SU-DHL-6 (cell line): ENCODE measurements around the gene UTS2R.

Experiments
- EZH2phosphoT487 ChIP-seq: fragments of 200-600 bp; sonication (generic), shearing (Covaris generic); conservative IDR thresholded peaks from 2 replicates; pipeline ENCODE4 v1.6.1; 2018; ENCODE audit warnings: mild to moderate bottlenecking, antibody characterized with exemption, low read length, moderate library complexity, mixed read lengths
- TF ChIP-seq, protein P1 (sequence below): fragments of 200-600 bp; sonication (generic); IDR thresholded peaks from one replicate; pipeline ENCODE4 v1.5.1; 2017; ENCODE audit warnings: antibody characterized with exemption, mild to moderate bottlenecking, low read length, moderate library complexity; ENCODE audit not compliant: insufficient read depth, poor library complexity, severe bottlenecking

DNA sequence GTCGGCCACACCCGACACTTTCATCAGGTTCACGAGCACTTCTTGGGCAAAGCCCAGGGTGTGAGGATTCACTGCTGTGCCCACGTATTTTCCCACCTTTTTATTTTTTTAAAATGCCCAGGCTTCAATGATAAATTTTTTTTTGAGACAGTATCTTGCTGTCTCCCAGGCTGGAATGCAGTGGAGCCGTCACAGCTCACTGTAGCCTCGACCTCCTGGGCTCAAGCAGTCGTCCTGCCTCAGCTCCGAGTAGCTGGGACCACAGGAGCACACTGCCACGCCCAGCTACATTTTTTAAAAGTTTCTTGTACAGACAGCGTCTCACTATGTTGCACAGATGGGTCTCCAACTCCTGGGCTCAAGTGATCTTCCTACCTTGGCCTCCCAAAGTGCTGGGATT is 17.8 kb downstream of the UTS2R start:
- TF ChIP-seq, protein P1, sequence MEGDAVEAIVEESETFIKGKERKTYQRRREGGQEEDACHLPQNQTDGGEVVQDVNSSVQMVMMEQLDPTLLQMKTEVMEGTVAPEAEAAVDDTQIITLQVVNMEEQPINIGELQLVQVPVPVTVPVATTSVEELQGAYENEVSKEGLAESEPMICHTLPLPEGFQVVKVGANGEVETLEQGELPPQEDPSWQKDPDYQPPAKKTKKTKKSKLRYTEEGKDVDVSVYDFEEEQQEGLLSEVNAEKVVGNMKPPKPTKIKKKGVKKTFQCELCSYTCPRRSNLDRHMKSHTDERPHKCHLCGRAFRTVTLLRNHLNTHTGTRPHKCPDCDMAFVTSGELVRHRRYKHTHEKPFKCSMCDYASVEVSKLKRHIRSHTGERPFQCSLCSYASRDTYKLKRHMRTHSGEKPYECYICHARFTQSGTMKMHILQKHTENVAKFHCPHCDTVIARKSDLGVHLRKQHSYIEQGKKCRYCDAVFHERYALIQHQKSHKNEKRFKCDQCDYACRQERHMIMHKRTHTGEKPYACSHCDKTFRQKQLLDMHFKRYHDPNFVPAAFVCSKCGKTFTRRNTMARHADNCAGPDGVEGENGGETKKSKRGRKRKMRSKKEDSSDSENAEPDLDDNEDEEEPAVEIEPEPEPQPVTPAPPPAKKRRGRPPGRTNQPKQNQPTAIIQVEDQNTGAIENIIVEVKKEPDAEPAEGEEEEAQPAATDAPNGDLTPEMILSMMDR, result no peak
- TF ChIP-seq EZH2phosphoT487, result no peak
